DMS 273 (cell line): ENCODE data around the gene INTS7.

Source experiments
- DNase-seq: peaks from one replicate; lab custom pipeline; 2025; ENCODE audit not compliant: unreplicated experiment; lab: John Stamatoyannopoulos, UW

INTS7 gene

GRCh38 chr1:211910113-211910884 is 125.1 kb downstream of the INTS7 start:
- DNase-seq: no peak

GRCh38 chr1:211909395-211909794 is 126.0 kb downstream of the INTS7 start:
- DNase-seq: no peak

- DNase-seq: no peak
Measured at GRCh38 chr1:211908951-211909350, 126.4 kb downstream of the INTS7 start.

GRCh38 chr1:211908453-211908852 is 126.9 kb downstream of the INTS7 start:
- DNase-seq: no peak

- DNase-seq: no peak
Measured at GRCh38 chr1:211903490-211904245, 131.7 kb downstream of the INTS7 start.

- no peak for DNase-seq
Measured at GRCh38 chr1:211902624-211903291, 132.6 kb downstream of the INTS7 start.

- DNase-seq: no peak
Measured at GRCh38 chr1:211901945-211902344, 133.4 kb downstream of the INTS7 start.

- DNase-seq: no peak
Measured at GRCh38 chr1:211900441-211900840, 134.9 kb downstream of the INTS7 start.

GRCh38 chr1:211896958-211897357 is 138.4 kb downstream of the INTS7 start:
- DNase-seq: no peak

GRCh38 chr1:211895126-211895759 is 140.1 kb downstream of the INTS7 start:
- DNase-seq: no peak

- no peak for DNase-seq
Measured at GRCh38 chr1:211894312-211894711, 141.0 kb downstream of the INTS7 start.

GRCh38 chr1:211893260-211893659 is 142.1 kb downstream of the INTS7 start:
- no peak for DNase-seq

- peak; percentile 69 for DNase-seq
Measured at GRCh38 chr1:211892577-211892976, 142.8 kb downstream of the INTS7 start.

GRCh38 chr1:211891708-211892107 is 143.6 kb downstream of the INTS7 start:
- no peak for DNase-seq
